ENCODE results near the gene MMP11.
"Not testable (repeated sequence)": the region's sequence is repeated elsewhere in the genome, so short reads cannot be mapped to it uniquely, and the experiment has no call there.

MMP11 gene, protein sequence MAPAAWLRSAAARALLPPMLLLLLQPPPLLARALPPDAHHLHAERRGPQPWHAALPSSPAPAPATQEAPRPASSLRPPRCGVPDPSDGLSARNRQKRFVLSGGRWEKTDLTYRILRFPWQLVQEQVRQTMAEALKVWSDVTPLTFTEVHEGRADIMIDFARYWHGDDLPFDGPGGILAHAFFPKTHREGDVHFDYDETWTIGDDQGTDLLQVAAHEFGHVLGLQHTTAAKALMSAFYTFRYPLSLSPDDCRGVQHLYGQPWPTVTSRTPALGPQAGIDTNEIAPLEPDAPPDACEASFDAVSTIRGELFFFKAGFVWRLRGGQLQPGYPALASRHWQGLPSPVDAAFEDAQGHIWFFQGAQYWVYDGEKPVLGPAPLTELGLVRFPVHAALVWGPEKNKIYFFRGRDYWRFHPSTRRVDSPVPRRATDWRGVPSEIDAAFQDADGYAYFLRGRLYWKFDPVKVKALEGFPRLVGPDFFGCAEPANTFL

GRCh38 chr22:23772649-23773473, at the start of gene MMP11:
Gene MMP11 (plus strand): TSS chr22:23772849. CDS start chr22:23772871, 22 bp downstream.
- DNase-seq, result peak; percentile 72

- not testable (repeated sequence) for DNase-seq
Measured at GRCh38 chr22:23728108-23728507, 44.5 kb upstream of the MMP11 start.

GRCh38 chr22:23737696-23738095, 35.0 kb upstream of the MMP11 start:
- DNase-seq, result no peak

- DNase-seq, result no peak
Measured at GRCh38 chr22:23742505-23743264, 30.0 kb upstream of the MMP11 start.

- no peak for DNase-seq
Measured at GRCh38 chr22:23743303-23743705, 29.3 kb upstream of the MMP11 start.

- DNase-seq, result no peak
Measured at GRCh38 chr22:23744001-23744400, 28.6 kb upstream of the MMP11 start.

- no peak for DNase-seq
Measured at GRCh38 chr22:23744485-23744884, 28.2 kb upstream of the MMP11 start.

- DNase-seq, result no peak
Measured at GRCh38 chr22:23745791-23746190, 26.9 kb upstream of the MMP11 start.

GRCh38 chr22:23749841-23750301, 22.8 kb upstream of the MMP11 start:
- DNase-seq, result no peak

DNA sequence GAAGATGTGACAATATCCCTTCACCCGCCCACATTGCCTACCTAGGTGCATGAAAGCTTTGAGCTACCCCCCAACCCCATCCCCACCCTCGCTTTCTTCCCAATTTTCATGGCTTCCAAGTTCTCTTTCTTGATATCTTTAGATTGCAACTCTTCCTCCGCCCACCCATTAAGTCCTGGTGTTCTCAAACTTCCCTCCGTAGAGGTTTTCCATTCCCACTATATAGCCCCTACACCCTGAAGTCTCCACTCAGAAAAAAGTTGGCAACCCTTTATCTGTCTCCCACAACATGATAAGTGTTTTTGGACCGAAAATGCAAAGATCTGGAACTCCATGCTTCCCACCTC, 22.3 kb upstream of the MMP11 start:
- DNase-seq, result no peak

- peak; percentile 90 for DNase-seq
Measured at GRCh38 chr22:23750714-23751440, 21.8 kb upstream of the MMP11 start, which contains the start of gene ZNF70. Gene ZNF70 (minus strand): TSS chr22:23751112. CDS start chr22:23745140, 5,972 bp downstream.

- peak; percentile 53 for DNase-seq
Measured at GRCh38 chr22:23751441-23751996, 21.1 kb upstream of the MMP11 start.

DNA sequence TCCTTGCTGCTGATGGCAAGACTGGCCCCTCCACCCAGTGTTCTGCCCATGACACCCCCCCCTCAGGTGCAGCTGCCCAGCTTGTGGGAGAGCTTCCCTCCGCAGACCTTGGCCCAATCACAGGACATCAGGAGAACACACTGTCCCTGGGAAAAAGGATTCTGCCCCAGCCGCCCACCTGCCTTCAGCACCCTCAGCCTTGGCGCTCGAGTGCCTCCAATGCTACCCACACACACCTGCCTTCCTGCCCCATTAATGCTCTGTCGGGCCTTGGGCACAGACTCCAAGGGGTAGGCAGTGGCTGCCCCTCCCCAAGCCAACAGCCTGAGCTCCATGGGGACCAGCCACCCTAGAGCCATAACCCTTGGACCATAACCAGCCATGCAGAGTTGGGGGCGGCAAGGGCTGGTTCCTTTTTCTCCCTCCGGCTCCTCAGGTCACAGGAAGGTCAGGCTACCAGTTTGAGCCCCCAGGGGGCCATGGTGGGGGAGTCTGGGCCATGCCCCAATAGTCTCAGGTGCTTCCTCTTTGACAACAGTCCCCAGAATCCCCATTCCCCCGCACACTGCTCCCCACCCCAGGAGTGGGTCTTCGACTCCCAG, 20.5 kb upstream of the MMP11 start:
- no peak for DNase-seq

DNA sequence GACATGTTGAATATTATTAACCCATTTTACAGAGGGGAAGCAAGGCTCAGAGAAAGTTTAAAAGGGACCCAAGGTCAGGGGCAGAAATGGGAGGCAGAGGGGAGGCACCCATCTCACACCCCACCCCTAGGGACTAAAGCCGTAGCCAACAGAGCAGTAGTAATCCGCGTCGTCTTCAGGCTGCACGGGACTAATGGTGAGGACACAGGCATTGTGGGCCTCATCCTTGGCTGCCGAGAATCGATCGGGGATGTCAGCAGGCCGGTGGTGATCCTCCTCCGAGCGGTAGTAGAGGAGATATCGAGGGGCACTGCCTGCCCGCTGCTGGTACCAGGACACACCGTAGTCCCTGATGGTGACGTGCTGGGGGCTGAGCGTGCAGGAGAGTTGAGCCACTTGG, 19.9 kb upstream of the MMP11 start:
- DNase-seq, result no peak

DNA sequence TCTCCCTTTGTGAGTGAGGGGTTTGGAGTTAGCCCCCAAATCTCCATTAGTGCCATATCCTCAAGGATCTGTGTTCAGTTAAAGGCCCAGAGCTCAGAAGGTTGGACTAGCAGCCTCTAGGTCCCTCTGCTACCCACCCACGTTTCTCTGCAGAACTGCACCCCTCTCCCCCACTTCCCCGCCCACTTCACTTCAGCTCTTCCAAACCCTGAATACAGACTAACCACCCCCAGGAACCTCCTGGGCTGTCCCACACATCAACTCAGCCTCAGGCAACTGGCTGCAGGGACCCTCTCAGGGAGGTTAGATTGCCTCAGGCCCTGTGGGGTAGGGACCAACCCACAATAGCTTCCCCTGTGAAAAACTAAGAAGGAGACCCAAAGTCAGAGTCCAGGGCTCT, 19.3 kb upstream of the MMP11 start:
- no peak for DNase-seq

- no peak for DNase-seq
Measured at GRCh38 chr22:23754220-23754919, 18.3 kb upstream of the MMP11 start, which contains the start of gene VPREB3. Gene VPREB3 (minus strand): TSS chr22:23754425. CDS start chr22:23754363, 62 bp downstream.

DNA sequence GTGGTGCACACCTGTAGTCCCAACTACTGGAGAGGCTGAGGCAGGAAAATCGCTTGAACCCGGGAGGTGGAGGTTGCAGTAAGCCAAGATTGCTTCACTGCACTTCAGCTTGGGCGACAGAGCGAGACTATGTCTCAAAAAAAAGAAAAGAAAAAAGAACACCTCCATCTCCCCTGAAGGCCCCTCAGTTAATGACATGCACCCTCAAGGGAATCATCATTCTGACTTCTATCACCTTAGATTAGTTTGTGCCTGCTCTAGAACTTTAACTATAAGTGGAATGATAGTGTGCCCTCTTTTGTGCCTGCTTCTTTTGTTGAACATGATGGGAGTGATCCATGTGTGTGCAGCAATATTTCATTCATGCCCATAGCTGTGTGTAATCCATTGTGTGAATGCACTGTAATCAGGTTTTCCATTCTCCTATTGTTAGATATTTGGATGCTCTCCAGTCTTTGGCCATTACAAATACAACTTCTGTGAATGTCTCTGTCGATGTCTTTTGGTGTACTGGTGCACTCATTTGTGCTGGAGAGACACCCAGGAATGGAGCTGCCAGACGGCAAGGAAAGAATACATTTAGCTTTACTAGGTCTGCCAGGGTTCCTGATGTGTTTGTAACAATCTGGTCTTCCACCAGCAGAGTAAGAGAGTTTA, 17.5 kb upstream of the MMP11 start:
- no peak for DNase-seq

DNA sequence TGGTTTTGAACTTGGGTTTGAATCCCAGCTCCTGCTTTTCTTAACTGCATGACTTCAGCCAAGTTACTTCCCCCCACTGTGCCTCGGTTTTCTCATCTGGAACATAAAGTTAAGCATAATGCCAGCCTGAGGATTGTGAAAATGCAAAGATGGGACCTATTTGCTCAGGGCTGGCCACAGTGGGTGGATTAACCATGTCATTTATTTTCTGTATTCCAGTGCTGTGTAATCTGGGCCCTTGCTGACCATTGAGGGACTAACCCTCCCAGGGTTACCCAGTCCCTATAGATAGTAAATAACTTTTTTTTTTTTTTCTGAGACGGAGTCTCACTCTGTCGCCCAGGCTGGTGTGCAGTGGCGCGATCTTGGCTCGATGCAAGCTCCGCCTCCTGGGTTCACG, 16.9 kb upstream of the MMP11 start:
- no peak for DNase-seq

DNA sequence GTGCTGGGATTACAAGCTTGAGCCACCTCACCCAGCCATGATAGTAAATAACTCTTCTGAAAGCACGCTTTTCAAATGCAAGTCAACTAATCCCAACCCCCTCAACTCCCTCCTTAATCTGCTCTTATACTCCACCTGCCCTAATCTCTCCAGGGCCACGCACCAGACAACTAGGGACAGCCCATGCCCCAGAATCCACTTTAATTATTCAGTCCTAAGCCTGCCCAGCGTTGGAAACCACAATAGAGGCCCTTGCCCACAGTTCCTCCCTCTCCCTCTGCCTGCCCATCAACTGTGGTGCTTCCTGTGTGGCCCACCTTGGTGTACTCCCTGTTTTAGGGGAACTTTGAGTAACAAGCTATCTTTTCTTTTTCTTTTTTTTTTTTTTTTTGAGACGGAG, 15.8 kb upstream of the MMP11 start:
- DNase-seq, result peak; percentile 92

DNA sequence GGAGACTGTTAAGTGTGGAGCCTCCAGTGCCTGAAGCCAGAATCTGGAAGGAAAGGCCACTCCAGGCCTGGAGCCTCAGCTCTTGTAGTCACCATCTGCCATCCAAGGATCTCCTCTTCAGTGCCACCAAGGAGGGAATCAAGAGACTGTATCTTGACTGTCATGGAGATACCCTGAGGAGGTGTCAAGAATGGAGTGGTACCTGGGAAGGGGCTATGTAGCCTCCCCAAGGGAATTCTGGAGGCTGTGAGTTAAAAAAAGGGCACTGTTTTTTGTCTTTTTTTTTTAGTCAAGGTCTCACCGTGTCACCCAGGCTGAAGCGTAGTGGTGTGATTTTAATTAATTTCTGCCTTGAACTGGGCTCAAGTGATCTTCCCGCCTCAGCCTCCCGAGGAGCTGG, 13.1 kb upstream of the MMP11 start:
- DNase-seq, result no peak
